Stimulated activated CD4-positive, alpha-beta T cell treated with anti-CD3 and anti-CD28 coated beads, TNF-alpha, amount 100 ng/mL, for 48 hours (primary cell): ENCODE results near the gene PLEKHG3.
"Not testable (repeated sequence)": the region's sequence is repeated elsewhere in the genome, so short reads cannot be mapped to it uniquely, and the experiment has no call there.

Source experiments
- DNase-seq, 3 donors: peaks; one replicate each; pipeline ENCODE4 v3.0.0-alpha.2; 2020; ENCODE audit warnings: low read depth in 3 of 3

Gene PLEKHG3

DNA sequence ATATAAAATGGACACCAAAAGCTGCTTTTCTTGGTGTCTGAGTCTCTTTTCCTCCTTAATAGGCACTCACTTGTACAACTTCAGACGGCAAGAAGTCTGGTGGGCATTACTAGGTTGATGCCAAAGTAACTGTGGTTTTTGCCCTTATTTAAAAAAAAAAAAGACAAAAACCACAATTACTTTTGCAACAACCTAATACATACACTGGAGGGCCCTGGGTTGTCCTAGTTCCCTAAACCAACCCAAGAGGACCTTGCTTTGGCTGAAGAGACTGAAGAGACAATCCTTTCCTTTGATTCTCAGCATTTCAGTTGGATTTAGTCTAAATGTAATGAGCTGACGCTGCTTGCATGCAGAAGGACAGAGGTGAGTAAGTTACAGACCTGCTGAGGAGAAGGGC lies 16.2 kb upstream of the PLEKHG3 start:
- DNase-seq = no peak

GRCh38 chr14:64688811-64689281 lies 15.4 kb upstream of the PLEKHG3 start:
- DNase-seq = no peak

DNA sequence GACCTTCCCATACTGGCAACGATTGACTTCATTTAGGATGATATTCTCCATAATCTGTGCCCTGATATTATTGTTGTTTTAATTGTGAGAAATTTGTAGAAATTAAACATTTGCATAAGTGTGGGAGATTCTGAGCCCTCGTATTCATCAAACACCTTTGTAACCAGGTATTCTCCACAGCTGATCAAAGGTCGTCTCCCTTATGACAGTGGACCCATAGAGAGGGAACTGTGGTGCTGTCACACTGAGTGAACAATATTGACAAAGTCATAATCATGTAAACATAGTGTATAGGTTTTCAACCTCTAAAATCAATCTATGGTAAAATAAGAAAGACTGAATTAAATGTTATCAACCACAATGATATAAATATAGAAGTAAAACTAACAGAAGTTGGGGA lies 14.9 kb upstream of the PLEKHG3 start:
- no peak for DNase-seq

- not testable (repeated sequence) for DNase-seq
These were observed 13.6 kb upstream of the PLEKHG3 start for GRCh38 chr14:64690607-64691006.

DNA sequence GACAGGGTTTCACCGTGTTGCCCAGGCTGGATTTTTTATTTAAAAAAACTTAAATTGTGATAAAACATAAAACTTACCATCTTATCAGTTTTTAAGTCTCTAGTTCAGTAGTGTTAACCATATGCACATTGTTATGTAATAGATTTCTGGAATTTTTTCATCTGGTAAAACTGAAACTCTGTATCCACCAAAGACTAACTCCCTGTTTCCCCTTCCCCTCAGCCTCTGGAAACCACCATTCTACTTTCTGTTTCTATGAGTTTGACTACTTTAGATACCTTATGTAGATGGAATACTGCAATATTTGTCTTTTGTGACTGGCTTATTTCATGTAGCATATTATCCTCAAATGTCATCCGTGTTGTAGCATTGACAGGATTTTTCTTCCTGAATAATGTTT lies 12.8 kb upstream of the PLEKHG3 start:
- no peak for DNase-seq

DNA sequence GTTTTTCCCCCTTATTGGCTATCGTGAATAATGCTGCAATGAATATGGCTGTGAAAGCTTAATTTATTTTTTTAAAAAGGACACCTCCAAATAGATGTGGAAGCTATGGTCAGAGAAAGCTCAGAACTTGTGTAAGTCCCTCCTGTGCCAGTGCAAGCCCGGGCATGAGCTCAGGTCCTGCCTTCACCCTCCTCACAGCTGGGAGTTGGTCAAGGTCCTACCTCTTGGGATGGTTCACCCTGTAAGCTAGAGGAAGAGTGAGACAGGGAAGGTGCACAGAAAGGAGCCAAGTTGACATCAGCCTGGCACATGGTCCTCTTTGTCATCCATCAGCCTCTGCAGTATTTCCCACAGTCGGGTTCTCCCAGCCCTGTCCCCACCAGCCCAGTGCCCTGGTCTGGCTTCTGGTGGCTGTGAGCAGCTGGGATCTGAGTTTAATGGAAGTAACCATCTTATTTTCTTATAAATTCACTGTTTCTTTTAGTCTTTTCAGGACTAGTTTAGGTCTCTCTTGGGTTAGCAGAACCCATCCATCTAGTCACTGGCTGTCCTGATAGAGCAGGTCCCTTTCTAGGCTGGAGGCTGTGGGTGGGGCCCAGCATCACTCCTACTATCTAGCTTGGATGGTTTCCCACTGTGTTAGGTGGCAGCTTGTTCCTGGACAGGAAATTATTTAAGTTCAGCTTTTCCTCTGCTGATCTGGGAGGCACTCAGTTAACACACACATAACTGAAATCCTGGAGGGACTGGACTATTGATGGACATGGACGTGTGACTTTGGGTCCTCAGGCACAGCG lies 11.8 kb upstream of the PLEKHG3 start:
- DNase-seq = no peak

DNA sequence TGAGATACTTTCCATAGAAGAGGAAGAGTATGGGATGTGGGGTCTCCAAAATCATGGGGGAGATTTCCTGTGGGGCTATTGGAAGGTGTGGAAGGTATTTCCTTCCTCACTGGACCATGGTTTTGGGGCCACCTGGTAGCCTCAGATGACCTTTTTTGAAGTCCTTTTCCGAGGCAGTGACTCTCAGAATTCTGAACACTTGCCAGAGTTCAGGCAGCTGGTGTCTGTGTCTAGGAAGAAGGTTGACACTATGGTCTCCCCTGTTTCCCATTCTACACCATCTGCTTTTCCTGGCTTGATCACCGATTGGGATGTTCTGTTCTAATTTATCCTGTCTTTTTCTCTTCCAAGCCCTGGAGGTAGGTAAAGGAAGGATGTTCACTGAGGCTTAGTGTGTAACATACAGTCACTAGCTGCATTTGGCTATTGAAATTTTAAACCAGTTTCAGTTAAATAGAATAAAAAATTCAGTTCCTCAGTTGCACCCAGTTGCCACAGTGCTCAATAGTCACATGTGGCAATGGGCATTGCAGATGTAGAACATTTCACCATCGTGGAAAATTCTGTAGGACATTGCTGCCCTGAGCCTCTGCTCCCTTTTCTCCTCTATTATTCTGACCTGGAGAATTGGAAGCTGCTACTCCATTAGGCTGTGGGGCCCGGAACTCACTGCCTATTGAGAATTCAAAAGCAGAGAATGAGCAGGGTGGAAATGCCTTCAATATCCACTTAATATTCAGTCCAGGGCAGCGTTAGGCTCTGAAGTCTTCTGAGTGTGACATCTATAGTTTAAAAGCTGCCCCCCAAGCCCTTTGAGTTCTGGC lies 11.0 kb upstream of the PLEKHG3 start:
- DNase-seq = no peak

DNA sequence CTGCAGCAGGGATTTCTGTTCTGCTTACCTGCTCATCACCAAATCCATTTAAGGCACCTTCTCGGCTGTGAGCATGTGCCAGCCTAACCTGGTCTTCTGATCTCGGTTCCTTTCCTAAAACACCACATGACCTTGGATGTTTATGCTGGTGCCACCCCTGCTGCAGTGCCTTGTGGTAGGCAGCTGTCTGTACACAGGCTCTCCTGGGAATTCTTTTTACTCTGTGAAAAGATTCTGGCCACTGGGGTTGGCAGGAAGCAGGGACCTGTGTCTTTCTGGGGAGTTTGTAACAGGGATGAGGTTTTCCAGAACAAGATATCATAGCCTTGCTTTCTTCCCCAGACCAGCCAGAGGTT lies 10.4 kb upstream of the PLEKHG3 start:
- no peak for DNase-seq

DNA sequence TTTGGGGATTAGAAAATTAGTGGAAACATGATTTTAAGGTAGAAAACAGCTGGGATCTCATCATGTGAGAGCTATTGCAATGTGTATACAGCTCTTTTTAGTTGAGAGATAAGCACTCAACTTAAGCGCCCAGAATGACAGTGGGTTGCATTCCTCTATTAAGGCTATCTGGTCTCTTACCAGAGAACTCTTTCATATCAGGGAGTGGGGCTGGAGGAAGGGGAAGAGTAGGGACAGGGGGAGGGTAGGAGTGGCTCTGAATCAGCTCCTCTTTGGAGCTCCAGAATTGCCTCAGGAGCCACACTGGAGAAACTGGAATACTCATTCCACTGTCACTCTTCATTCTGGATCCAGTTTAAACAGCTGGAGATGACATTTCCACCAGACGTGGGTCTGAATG lies 9.2 kb upstream of the PLEKHG3 start:
- no peak for DNase-seq

DNA sequence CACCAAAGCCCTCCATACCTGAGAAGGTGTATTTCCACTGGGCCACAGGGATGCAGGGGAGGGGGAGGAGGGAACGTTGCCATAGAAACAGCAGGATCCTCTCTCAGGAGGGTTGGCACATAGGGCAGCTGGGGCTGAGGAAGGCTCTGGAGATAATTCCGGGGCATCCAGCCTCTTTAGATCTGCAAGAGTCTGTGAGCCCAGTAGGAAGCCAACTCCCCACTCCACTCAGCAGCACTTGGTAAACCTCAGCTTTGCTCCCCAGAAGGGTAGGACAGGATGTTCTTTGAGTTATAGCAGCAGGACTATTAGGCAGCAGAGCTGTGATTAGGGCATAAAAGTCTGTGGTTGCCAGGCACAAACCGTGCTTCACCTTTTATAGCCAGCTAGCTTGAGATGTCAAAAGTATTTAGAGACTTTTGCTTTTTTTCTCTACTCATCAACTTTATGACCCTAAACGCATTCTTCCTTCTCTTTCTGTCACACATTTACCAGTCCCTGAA lies 7.8 kb upstream of the PLEKHG3 start:
- DNase-seq = no peak

DNA sequence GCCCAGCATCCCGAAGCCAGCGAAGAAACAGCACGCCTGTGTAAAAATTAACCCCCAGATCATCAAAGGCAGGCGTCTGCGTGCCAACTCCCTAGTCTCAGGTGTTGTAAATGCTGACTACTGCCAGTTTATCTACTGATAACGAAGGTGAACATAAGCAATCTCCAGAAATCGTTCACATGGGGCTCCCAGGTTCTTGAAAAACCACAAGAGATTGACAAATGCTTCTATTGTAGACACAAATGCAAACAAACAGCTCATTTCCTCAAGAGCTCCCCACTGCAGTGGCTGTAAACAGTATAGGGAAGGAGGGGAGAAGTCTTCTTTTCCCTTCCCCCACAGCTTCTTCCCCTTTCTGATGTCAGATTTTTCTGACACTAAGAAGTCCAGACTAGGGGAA lies 5.3 kb upstream of the PLEKHG3 start:
- no peak for DNase-seq

DNA sequence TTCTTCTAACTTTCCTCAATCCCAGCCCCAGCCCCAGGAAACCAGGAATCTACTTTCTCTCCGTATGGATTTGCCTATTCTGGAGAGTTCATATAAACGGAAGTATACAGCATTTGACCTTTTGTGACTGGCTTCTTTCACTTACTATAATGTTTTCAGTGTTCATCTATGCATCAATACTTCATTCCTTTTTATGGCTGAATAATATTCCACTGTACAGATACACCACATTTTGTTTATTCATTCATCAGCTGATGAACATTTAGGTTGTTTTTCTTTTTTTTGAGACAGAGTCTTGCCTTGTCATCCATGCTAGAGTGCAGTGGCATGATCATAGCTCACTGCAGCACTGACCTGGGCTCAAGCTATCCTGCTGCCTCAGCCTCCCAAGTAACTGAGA lies 3.9 kb upstream of the PLEKHG3 start:
- no peak for DNase-seq

DNA sequence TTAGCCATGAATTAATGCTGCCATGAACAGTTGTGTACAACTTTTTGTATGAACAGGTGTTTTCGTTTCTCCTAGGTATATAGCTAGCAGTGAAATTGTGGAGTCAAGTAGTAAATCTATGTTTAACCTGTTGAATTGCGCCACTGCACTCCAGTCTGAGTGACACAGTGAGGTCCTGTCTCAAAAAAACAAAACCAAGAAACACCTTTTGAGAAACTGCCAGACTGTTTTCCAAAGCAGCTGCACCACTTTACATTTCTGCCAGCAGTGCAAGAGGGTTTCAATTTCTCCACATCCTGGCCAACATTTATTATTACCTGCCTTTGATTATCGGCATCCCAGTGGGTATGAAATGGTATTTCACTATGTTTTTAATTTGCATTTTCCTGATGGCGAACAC lies 3.3 kb upstream of the PLEKHG3 start:
- no peak for DNase-seq

GRCh38 chr14:64701660-64702059 lies 2.6 kb upstream of the PLEKHG3 start:
- no peak for DNase-seq

- no peak for DNase-seq
These were observed 1.5 kb upstream of the PLEKHG3 start for GRCh38 chr14:64702493-64703394.

DNA sequence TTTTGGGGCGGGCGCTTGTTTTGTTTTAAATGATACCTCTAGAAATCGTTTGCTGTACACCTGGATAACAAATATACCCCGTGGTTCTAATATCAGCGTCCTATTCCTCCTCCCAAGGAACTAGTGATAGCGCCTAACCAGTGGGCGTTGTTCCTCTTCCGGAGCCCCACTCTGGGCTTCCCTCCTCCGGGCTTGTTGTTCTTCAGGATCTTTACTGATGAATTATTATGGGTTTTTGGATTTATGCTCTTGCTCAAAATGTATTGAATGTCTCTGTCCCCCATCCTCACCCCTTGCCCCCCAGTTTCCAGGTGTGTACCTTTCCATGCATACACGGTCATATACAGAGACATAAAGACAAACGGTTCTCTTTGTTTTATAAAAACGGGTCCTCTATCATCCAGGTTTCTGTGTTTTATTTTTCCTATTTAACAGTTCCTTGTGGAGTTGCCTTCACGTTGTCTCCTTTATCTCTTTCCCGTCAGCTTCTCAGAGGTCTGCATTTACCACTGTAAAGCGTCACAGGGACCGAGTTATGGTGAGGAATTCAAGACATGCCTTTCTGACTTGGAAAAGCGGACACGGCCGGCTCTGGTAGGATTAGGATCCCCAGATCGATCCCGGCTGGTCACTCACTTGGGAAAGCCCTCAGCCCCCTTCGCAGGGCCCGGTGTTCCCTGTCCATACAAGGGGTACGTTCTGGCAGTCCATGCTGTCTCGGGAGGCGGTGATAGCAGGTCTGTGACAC lies 655 bp upstream of the PLEKHG3 start:
- no peak for DNase-seq

DNA sequence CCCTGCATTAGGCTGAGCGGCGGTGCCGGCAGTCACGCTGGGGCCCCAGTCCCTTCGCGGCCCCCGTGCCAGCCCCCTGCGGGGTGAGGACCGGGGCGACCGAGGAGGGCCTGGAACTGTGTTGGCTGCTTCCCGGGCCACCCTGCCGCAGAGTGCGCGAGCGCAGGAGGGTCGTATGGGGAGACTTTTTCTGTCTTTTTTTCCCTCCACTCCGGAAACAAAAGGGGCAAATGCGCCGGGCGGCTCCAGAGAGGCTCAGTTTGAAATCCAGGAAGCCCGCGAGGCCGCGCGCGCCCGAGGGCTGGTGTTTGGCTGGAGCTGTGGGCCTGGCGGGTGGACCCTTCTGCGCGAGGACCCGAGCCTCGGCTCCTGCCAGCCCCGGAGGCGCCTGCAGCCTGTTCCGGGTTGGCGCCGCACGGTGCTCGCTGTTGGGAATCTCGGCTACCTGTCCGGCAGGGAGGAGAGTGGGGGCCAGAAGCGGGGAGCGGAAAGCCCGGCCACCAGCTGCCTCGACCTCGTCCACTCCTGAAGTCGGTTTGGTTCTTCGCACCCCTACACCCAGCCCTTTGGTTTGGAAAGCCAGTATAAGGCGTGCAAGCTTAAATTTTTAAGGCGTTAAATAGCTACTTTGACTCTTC lies 638 bp downstream of the PLEKHG3 start:
- DNase-seq = no peak

- no peak for DNase-seq
These were observed 1.3 kb downstream of the PLEKHG3 start for GRCh38 chr14:64705381-64706118.

DNA sequence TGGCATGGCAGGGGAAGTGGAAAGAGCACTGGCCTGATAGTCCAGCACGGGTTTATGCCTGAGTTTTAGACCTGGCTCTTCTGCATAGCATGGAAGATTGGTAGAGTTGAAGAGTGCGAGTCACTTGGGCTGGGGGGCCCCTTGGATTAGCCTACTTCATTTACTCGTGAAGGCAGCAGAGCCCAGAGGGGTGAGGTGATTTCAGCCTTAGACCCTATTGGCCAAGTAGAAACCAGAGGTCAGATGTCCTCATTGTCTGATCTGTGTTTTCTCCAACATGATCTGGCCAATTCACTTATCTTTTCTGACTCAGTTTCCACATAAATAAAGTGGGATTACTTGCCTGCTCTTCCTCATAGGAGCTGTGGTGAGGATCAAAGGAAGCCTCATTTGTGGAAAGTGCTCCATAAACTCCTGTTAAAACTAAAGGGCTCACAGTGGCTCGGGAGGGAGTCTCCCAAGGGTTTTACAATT lies 1.9 kb downstream of the PLEKHG3 start:
- DNase-seq = no peak
